ENCODE data around the gene LRBA. TPM values are rescaled to one million over a fixed set of nuclear protein-coding genes. Genes with fewer than 3 reads are reported as not detected.

Gene LRBA
- total RNA-seq, 1 experiment from 2014 or later: 77.4 TPM

- intact Hi-C loops (cut with micrococcal nuclease; ENCODE audit: unreplicated experiment): no loop called here
- no TSS peak for BruUV-seq (replicated peaks)
- CTCF ChIA-PET: no interaction called here
Measured at GRCh38 chr4:150814873-150815272, 200.2 kb downstream of the LRBA start.

GRCh38 chr4:150805183-150806025 lies 209.7 kb downstream of the LRBA start:
- Histone ChIP-seq H4K20me1 (ENCODE audit: insufficient read depth) (no peaks in the 10 kb centered on the region), H3F3A (ENCODE audit: insufficient read depth, low read depth) (no peaks in the 10 kb centered on the region), H3K36me3 (ENCODE audit: low read depth) (no peaks in the 10 kb centered on the region), H2AFZ (no peak overlapping the region), H3K27ac (no peak overlapping the region), H3K4me3 (no peak overlapping the region), H3K4me2 (no peak overlapping the region), H3K9me2 (ENCODE audit: insufficient read depth) (no peaks in the 10 kb centered on the region), H3K79me2 (ENCODE audit: low read depth) (no peaks in the 10 kb centered on the region), H3K4me1 (replicated peaks; ENCODE audit: insufficient read depth) (no peaks in the 10 kb centered on the region), H3K9me3 (ENCODE audit: insufficient read depth, low read depth) (no peaks in the 10 kb centered on the region), H3K27me3 (ENCODE audit: insufficient read depth, low read depth) (no peaks in the 10 kb centered on the region)
- ChIA-PET POLR2A (ENCODE audit: unreplicated experiment) (no interaction called here), CTCF (no interaction called here)
- TF ChIP-seq CTCF (conservative IDR thresholded peaks at IDR 0.05) (no peak), EZH2 (IDR thresholded peaks at IDR 0.05; ENCODE audit: low read depth) (no peak)
- no peak for DNase-seq
- BruUV-seq (replicated peaks): no TSS peak
- intact Hi-C loops (cut with micrococcal nuclease; ENCODE audit: unreplicated experiment): no loop called here

More at GRCh38 chr4:150814873-150815272, 200.2 kb downstream of the LRBA start:
- Histone ChIP-seq H3K27ac (no peak overlapping the region), H3K4me2 (no peak overlapping the region), H3K36me3 (ENCODE audit: low read depth) (no peaks in the 10 kb centered on the region), H3K9me2 (ENCODE audit: insufficient read depth) (no peaks in the 10 kb centered on the region), H3K9me3 (ENCODE audit: insufficient read depth, low read depth) (no peaks in the 10 kb centered on the region), H3K27me3 (ENCODE audit: insufficient read depth, low read depth) (no peaks in the 10 kb centered on the region), H3K79me2 (ENCODE audit: low read depth) (no peaks in the 10 kb centered on the region), H2AFZ (no peak overlapping the region), H3F3A (ENCODE audit: insufficient read depth, low read depth) (no peaks in the 10 kb centered on the region), H3K4me1 (replicated peaks; ENCODE audit: insufficient read depth) (no peaks in the 10 kb centered on the region), H3K4me3 (no peak overlapping the region), H4K20me1 (ENCODE audit: insufficient read depth) (no peaks in the 10 kb centered on the region)
- TF ChIP-seq EZH2 (IDR thresholded peaks at IDR 0.05; ENCODE audit: low read depth) (no peak), CTCF (conservative IDR thresholded peaks at IDR 0.05) (no peak)
- DNase-seq: no peak
- POLR2A ChIA-PET (ENCODE audit: unreplicated experiment): no interaction called here

- no peaks in the 10 kb centered on the region for H3K9me2 ChIP-seq (ENCODE audit: insufficient read depth)
- ChIA-PET CTCF (interaction anchor here (0.6 kb wide), 1 partner anchor 196 kb away, joined by 3 read pairs; no protein-coding TSS in a partner anchor), POLR2A (ENCODE audit: unreplicated experiment) (no interaction called here)
- H3K36me3 ChIP-seq (ENCODE audit: low read depth): no peaks in the 10 kb centered on the region
- H3K79me2 ChIP-seq (ENCODE audit: low read depth): no peaks in the 10 kb centered on the region
- intact Hi-C loops (cut with micrococcal nuclease; ENCODE audit: unreplicated experiment): no loop called here
- TF ChIP-seq EZH2 (IDR thresholded peaks at IDR 0.05; ENCODE audit: low read depth): no peak
- no peak for TF ChIP-seq CTCF (conservative IDR thresholded peaks at IDR 0.05)
- H2AFZ ChIP-seq: no peak overlapping the region
- H4K20me1 ChIP-seq (ENCODE audit: insufficient read depth): no peaks in the 10 kb centered on the region
- no peaks in the 10 kb centered on the region for H3K27me3 ChIP-seq (ENCODE audit: insufficient read depth, low read depth)
- no peaks in the 10 kb centered on the region for H3F3A ChIP-seq (ENCODE audit: insufficient read depth, low read depth)
- no peaks in the 10 kb centered on the region for H3K9me3 ChIP-seq (ENCODE audit: insufficient read depth, low read depth)
- H3K27ac ChIP-seq: no peak overlapping the region
- BruUV-seq (replicated peaks): no TSS peak
- H3K4me1 ChIP-seq (replicated peaks; ENCODE audit: insufficient read depth): no peaks in the 10 kb centered on the region
- H3K4me3 ChIP-seq: no peak overlapping the region
- no peak overlapping the region for H3K4me2 ChIP-seq
- DNase-seq: no peak
Measured at GRCh38 chr4:150801833-150802232, 213.3 kb downstream of the LRBA start.

Data from PC-9 (cell line).